ENCODE measurements around the gene SH3BP4. TPM values are rescaled to one million over a fixed set of nuclear protein-coding genes. Genes with fewer than 3 reads are reported as not detected.

Gene SH3BP4
- total and polyA plus RNA-seq, 2 of the 8 experiments (the other 6 are each of a cell fraction or from before 2014, with no cell fraction given), result 28.3 to 35.4 TPM

GRCh38 chr2:235073868-235074413, 122.1 kb downstream of the SH3BP4 start:
- Histone ChIP-seq H3K4me1 (replicated peaks in 1 of 4; ENCODE audit: control insufficient read depth in 3 of 4, insufficient read depth in 4 of 4, low read length in 3 of 4) (peaks cover 2 to 14% (median 9%) of the 10 kb centered on the region in 4 experiments; a peak in 6 of 7 replicates), H3K14ac (ENCODE audit: insufficient read length) (no peak overlapping the region), H3K79me2 (ENCODE audit: control insufficient read depth in 1 of 2, insufficient read depth in 2 of 2, low read length in 2 of 2) (no peaks in the 10 kb centered on the region; a peak in 1 of 4 replicates), H2BK12ac (ENCODE audit: low read depth, low read length) (no peak overlapping the region), H3K9ac (replicated peaks in 1 of 4; ENCODE audit: extremely low read depth in 1 of 4, low read depth in 3 of 4, low read length in 3 of 4) (no peak overlapping the region), H3K79me1 (ENCODE audit: low read depth, low read length) (no peaks in the 10 kb centered on the region), H3K27ac (ENCODE audit: low read depth, low read length) (no peak overlapping the region), H3K23me2 (ENCODE audit: low read depth, low read length) (peaks cover 3% of the 10 kb centered on the region; the same call in 1 of the 2 replicates), H4K8ac (ENCODE audit: extremely low read depth, insufficient read depth, low read length) (no peak overlapping the region), H3K4me3 (ENCODE audit: extremely low read depth in 1 of 4, insufficient read depth in 2 of 4, low read depth in 3 of 4, low read length in 4 of 4) (no peak overlapping the region), H2BK15ac (ENCODE audit: low read length) (no peak overlapping the region), H3K56ac (replicated peaks; ENCODE audit: insufficient read length, low read depth, low read length) (no peak overlapping the region), H4K5ac (ENCODE audit: insufficient read length, low read depth, low read length) (no peak overlapping the region), H3K18ac (ENCODE audit: extremely low read depth, low read length) (no peak overlapping the region), H2BK20ac (ENCODE audit: low read length) (no peak overlapping the region), H2AK5ac (ENCODE audit: low read depth, low read length) (no peak overlapping the region), H3K36me3 (ENCODE audit: control insufficient read depth in 2 of 4, insufficient read depth in 4 of 4, low read length in 3 of 4) (no peaks in the 10 kb centered on the region), H3K4ac (replicated peaks; ENCODE audit: insufficient read length, low read depth, low read length) (no peak overlapping the region), H4K20me1 (replicated peaks in 1 of 2; ENCODE audit: control insufficient read depth in 1 of 2, insufficient read depth in 2 of 2, low read length in 2 of 2) (peaks cover 0 to 3% of the 10 kb centered on the region in 2 experiments), H3K23ac (ENCODE audit: insufficient read length) (no peak overlapping the region), H2AFZ (ENCODE audit: low read length) (no peak overlapping the region), H2BK120ac (replicated peaks; ENCODE audit: low read depth, low read length) (no peak overlapping the region), H4K91ac (replicated peaks; ENCODE audit: insufficient read length, low read length) (no peak overlapping the region), H3K27me3 (replicated peaks in 1 of 4; ENCODE audit: control insufficient read depth in 3 of 4, extremely low read depth in 1 of 4, insufficient read depth in 3 of 4, low read length in 3 of 4) (no peaks in the 10 kb centered on the region), H3K4me2 (ENCODE audit: insufficient read depth in 1 of 2, low read depth in 2 of 2, low read length in 2 of 2) (no peak overlapping the region), H3K9me3 (ENCODE audit: insufficient read depth in 2 of 2, low read depth in 1 of 2, low read length in 1 of 2) (no peaks in the 10 kb centered on the region), H2BK5ac (ENCODE audit: low read depth, low read length) (no peak overlapping the region)
- WGBS, 2 experiments (ENCODE audit: extremely low coverage in 1 of 2, insufficient coverage in 1 of 2, insufficient read length in 1 of 2, insufficient replicate concordance in 2 of 2, low coverage in 1 of 2, low lambda C conversion rate in 2 of 2, missing lambda C conversion rate in 1 of 2), result 89% methylated on average over 6 of the region's 6 CpGs; no CpG with 5 or more reads in 1 of the 2 experiments
- POLR2A ChIA-PET (ENCODE audit: partially characterized antibody), result interaction anchor here (0.7 kb wide), 2 partner anchors 9 to 18 kb away, joined by 3 read pairs; no protein-coding TSS in a partner anchor
- no peak for FAIRE-seq
- CTCF ChIA-PET (ENCODE audit: partially characterized antibody), result interaction anchor here (0.6 to 1.4 kb wide), 5 partner anchors 19 to 440 kb away, joined by 3 to 5 read pairs (median 3); no protein-coding TSS in a partner anchor
- TF ChIP-seq EGR1 (IDR thresholded peaks at IDR 0.05; ENCODE audit: borderline replicate concordance, low read depth, low read length) (no peak), RXRA (IDR thresholded peaks at IDR 0.05; ENCODE audit: insufficient read depth, low read depth, low read length) (no peak), ASH2L (IDR thresholded peaks at IDR 0.05; ENCODE audit: low read length) (no peak), BRCA1 (IDR thresholded peaks at IDR 0.05; ENCODE audit: low read depth, low read length) (no peak)
- no peak for DNase-seq (ENCODE audit: low read depth in 1 of 2, low spot score in 2 of 2)
